HepG2 (cell line): ENCODE measurements around the gene KDM5A. TPM values are rescaled to one million over a fixed set of nuclear protein-coding genes. Genes with fewer than 3 reads are reported as not detected.

Experiments
- ATAC-seq: fragments of 200-7000 bp; cut with Tn5 transposase; 3 replicates; pipeline ENCODE4 v1.9.1; 2020; ENCODE audit warnings: mild to moderate bottlenecking, moderate library complexity
- BruUV-seq: library from RNA; stranded (reverse); fragments of 400-500 nt; replicated peaks from 2 replicates; lab custom pipeline; 2021; lab: Mats Ljungman, UMichigan
- CTCF ChIA-PET: fragments of 300-600 bp; formaldehyde crosslinking; extraction: SDS; loops from one replicate; lab custom pipeline; 2021; ENCODE audit warnings: low total read pairs, inconsistent platforms, low intra/inter-chr PET ratio; lab: Yijun Ruan, JAX
- POLR2A ChIA-PET: fragments of 350-600 bp; sonication (Branson Sonifier 250); formaldehyde crosslinking; loops from one replicate; lab custom pipeline; 2020; ENCODE audit warnings: antibody characterized with exemption, inconsistent platforms; lab: Yijun Ruan, JAX
- DNase-seq: peaks from one replicate; pipeline ENCODE4 v3.0.0-alpha.2; 2015; ENCODE audit warnings: low spot score
- FAIRE-seq: peaks from 3 replicates; lab custom pipeline; 2011; peaks lifted over from hg19 to GRCh38; lab: Jason Lieb, UNC
- H2AFZ ChIP-seq: one replicate; pipeline ENCODE4 v1.6.1; 2011; ENCODE audit warnings: low read length, inconsistent platforms
- H3K27ac ChIP-seq: fragments of 300-600 bp; 3 replicates; pipeline ENCODE4 v1.8.0; 2011; ENCODE audit warnings: mixed run types, mild to moderate bottlenecking, mixed read lengths, low read length, inconsistent platforms; ENCODE audit not compliant: insufficient read depth; ENCODE audit errors: extremely low read length
- H3K27me3 ChIP-seq, 2 experiments: fragments of 200-600 bp in 1 of 2; 2 replicates in 1 of 2; 3 replicates in 1 of 2; pipeline versions ENCODE4 v1.6.0 to v1.8.0; 2011; ENCODE audit warnings: low read length in 2 of 2, mild to moderate bottlenecking in 2 of 2, moderate library complexity in 2 of 2, inconsistent platforms in 1 of 2; ENCODE audit not compliant: insufficient read depth in 2 of 2, control insufficient read depth in 1 of 2
- H3K36me3 ChIP-seq, 2 experiments: fragments of 200-600 bp in 1 of 2; replicated peaks in 1 of 2; 2 replicates in 1 of 2; 3 replicates in 1 of 2; pipeline versions ENCODE4 v1.5.1 to v1.8.0; 2011; ENCODE audit warnings: low read length in 2 of 2, inconsistent platforms in 1 of 2; ENCODE audit not compliant: insufficient read depth in 2 of 2, control insufficient read depth in 1 of 2
- H3K4me1 ChIP-seq: 2 replicates; pipeline ENCODE4 v1.5.1; 2012; ENCODE audit warnings: low read length, inconsistent platforms; ENCODE audit not compliant: insufficient read depth
- H3K4me2 ChIP-seq: 2 replicates; pipeline ENCODE4 v1.6.0; 2011; ENCODE audit warnings: low read depth, low read length, inconsistent platforms
- H3K4me3 ChIP-seq, 3 experiments: fragments of 200-600 bp in 1 of 3; sonication (generic), shearing (Covaris generic) in 1 of 3; replicated peaks in 1 of 3; 2 replicates each; pipeline ENCODE4 v1.5.1; 2011 to 2016; ENCODE audit warnings: low read length in 3 of 3, inconsistent platforms in 2 of 3, low read depth in 2 of 3, mild to moderate bottlenecking in 2 of 3, control low read depth in 1 of 3, mixed read lengths in 1 of 3; ENCODE audit not compliant: insufficient read depth in 1 of 3
- H3K79me2 ChIP-seq: one replicate; pipeline ENCODE4 v1.6.1; 2011; ENCODE audit warnings: low read length, inconsistent platforms; ENCODE audit not compliant: insufficient read depth
- H3K9ac ChIP-seq: 2 replicates; pipeline ENCODE4 v1.6.0; 2011; ENCODE audit warnings: mild to moderate bottlenecking, low read depth, low read length, inconsistent platforms; ENCODE audit not compliant: insufficient read depth
- H3K9me3 ChIP-seq: 2 replicates; pipeline ENCODE4 v1.5.1; 2012; ENCODE audit warnings: mild to moderate bottlenecking, low read length
- H4K20me1 ChIP-seq: 2 replicates; pipeline ENCODE4 v1.6.0; 2011; ENCODE audit warnings: inconsistent platforms, mild to moderate bottlenecking, low read length, moderate library complexity; ENCODE audit not compliant: insufficient read depth
- ARHGAP35 ChIP-seq: sonication (generic); formaldehyde crosslinking; IDR thresholded peaks from 2 replicates; pipeline ENCODE4 v1.9.0; 2022; ENCODE audit warnings: mild to moderate bottlenecking, inconsistent platforms, moderate library complexity, missing genetic modification reagents, borderline replicate concordance
- ESRRA ChIP-seq: sonication (generic); formaldehyde crosslinking; IDR thresholded peaks from 2 replicates; pipeline ENCODE4 v1.5.1; 2020; ENCODE audit warnings: mild to moderate bottlenecking, low read depth, missing genetic modification reagents
- PCBP1 ChIP-seq: fragments of 200-400 bp; formaldehyde crosslinking; IDR thresholded peaks from 2 replicates; pipeline ENCODE4 v1.6.1; 2017; ENCODE audit warnings: mild to moderate bottlenecking, low read depth, low read length, borderline replicate concordance
- SALL1 ChIP-seq: sonication (generic); formaldehyde crosslinking; IDR thresholded peaks from 2 replicates; pipeline ENCODE4 v1.8.0; 2022; ENCODE audit warnings: mild to moderate bottlenecking, missing genetic modification reagents
- SCMH1 ChIP-seq: sonication (generic); formaldehyde crosslinking; IDR thresholded peaks from 2 replicates; pipeline ENCODE4 v1.9.0; 2021; ENCODE audit warnings: missing genetic modification reagents, mild to moderate bottlenecking, borderline replicate concordance
- SRSF4 ChIP-seq: fragments of 200-400 bp; formaldehyde crosslinking; IDR thresholded peaks from one replicate; pipeline ENCODE4 v1.6.1; 2018; ENCODE audit warnings: mild to moderate bottlenecking, low read depth, low read length, moderate library complexity; ENCODE audit not compliant: poor library complexity, severe bottlenecking
- U2AF2 ChIP-seq: fragments of 200-400 bp; formaldehyde crosslinking; IDR thresholded peaks from 2 replicates; pipeline ENCODE4 v1.6.1; 2017; ENCODE audit warnings: low read depth, mild to moderate bottlenecking, low read length
- XRCC5 ChIP-seq: fragments of 200-400 bp; formaldehyde crosslinking; optimal IDR thresholded peaks from 2 replicates; pipeline ENCODE3; 2017; ENCODE audit warnings: mild to moderate bottlenecking, low read length
- ZFP1 ChIP-seq: IDR thresholded peaks from 2 replicates; pipeline ENCODE4 v1.6.1; 2016
- ZNF234 ChIP-seq: sonication (generic); formaldehyde crosslinking; conservative IDR thresholded peaks from 2 replicates; pipeline ENCODE4 v1.5.1; 2020; ENCODE audit warnings: mild to moderate bottlenecking, missing genetic modification reagents
- ZNF816 ChIP-seq: sonication (generic); formaldehyde crosslinking; IDR thresholded peaks from 2 replicates; pipeline ENCODE4 v1.8.0; 2022; ENCODE audit warnings: missing genetic modification reagents, mild to moderate bottlenecking, borderline replicate concordance
- ZSCAN20 ChIP-seq: sonication (generic); formaldehyde crosslinking; IDR thresholded peaks from 2 replicates; pipeline ENCODE4 v1.4.0; 2020; ENCODE audit warnings: missing genetic modification reagents, mild to moderate bottlenecking, borderline replicate concordance
- WGBS: methylation state at CpG from one replicate; pipeline ENCODE4 v1.1.6; 2017; ENCODE audit warnings: low lambda C conversion rate; 5-methylcytosine and 5-hydroxymethylcytosine counted together
- in situ Hi-C: cut with HindIII; loops from 2 replicates; pipeline ENCODE4 v1.10.0; 2017; ENCODE audit warnings: low pct_unique_long_range_greater_than_20kb; ENCODE audit not compliant: extremely low pct_ligation_motif_present
- intact Hi-C: fragments of 100-400 bp; cut with micrococcal nuclease; formaldehyde crosslinking; loops from one replicate; pipeline ENCODE4 v1.10.0; 2022; ENCODE audit not compliant: unreplicated experiment
- polyA plus RNA-seq, 8 experiments: library from polyadenylated mRNA; depleted of rRNA in 3 of 8; stranded (reverse) in 7 of 8; unstranded in 1 of 8; fragments of >200 nt; fragmentation: Illumina TruSeq in 4 of 8; extraction: Trizol in 4 of 8; gene quantifications; 2 replicates each; pipeline versions ENCODE4 v1.2.1 to v1.2.3, GENCODE V29; 2011 to 2016; ENCODE audit warnings: low read depth in 4 of 8, missing spikeins in 1 of 8, mixed read lengths in 1 of 8; ENCODE audit not compliant: insufficient read depth in 1 of 8
- total RNA-seq, 5 experiments: library from RNA; depleted of rRNA; stranded (reverse); fragments of >200 nt; fragmentation: Illumina TruSeq; extraction: Trizol; gene quantifications; 2 replicates each; pipeline ENCODE4 v1.2.3, GENCODE V29; 2016; ENCODE audit warnings: low read depth in 1 of 5
- TF ChIP-seq, protein P1 (sequence below), 2 experiments: fragments of 450-650 bp in 1 of 2; sonication (generic) in 1 of 2; formaldehyde crosslinking; IDR thresholded peaks; 2 replicates each; pipeline versions ENCODE4 v1.5.0 to v1.8.0; 2020 to 2022; ENCODE audit warnings: mild to moderate bottlenecking in 1 of 2, missing genetic modification reagents in 1 of 2
- TF ChIP-seq, protein P2 (sequence below): sonication (generic); formaldehyde crosslinking; IDR thresholded peaks from 2 replicates; pipeline ENCODE4 v1.4.0; 2020; ENCODE audit warnings: missing genetic modification reagents, mild to moderate bottlenecking, borderline replicate concordance
- TF ChIP-seq, protein P3 (sequence below): sonication (generic); formaldehyde crosslinking; IDR thresholded peaks from 2 replicates; pipeline ENCODE4 v1.8.1; 2023; ENCODE audit warnings: mild to moderate bottlenecking, inconsistent platforms, moderate library complexity, missing genetic modification reagents, borderline replicate concordance

Gene KDM5A
- total and polyA plus RNA-seq, 2 of the 13 experiments (the other 11 are each of a cell fraction or from before 2014, with no cell fraction given): 12.0 to 29.2 TPM

DNA sequence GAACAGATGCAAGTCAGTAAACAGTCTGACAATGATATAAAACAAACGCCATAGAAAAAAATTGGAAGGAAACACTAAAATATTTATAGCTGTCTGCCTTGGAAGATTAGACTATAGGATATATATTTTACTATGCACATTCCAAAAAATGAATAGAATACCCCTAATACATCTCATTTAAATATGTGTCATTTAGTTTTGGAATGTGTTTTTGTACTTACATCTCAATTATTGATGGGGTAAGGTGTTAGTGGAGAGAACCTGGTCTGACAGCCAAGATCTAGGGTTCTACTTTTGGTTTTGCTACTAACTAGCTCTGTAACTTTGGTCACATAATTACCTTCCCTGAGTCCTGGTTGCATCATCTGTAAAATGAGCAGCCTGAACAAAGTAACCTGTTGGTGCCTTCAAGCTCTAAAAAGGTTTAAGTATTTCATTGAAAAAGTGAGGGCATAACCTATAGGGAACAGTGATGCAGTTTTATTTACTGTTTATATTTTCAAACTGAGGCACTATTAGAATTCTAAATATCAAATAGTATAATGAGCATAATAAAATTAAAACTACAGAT lies 97.9 kb downstream of the KDM5A start:
- H2AFZ ChIP-seq: no peak overlapping the region
- BruUV-seq: TSS peak; percentile 15
- FAIRE-seq (no peak), DNase-seq (no peak), ATAC-seq (no peak)
- no peak overlapping the region for H3K9ac ChIP-seq
- peaks cover 10 to 65% of the 10 kb centered on the region in 2 experiments for H3K36me3 ChIP-seq
- in situ Hi-C loops: no loop called here
- ChIA-PET POLR2A (no interaction called here), CTCF (no interaction called here)
- H3K9me3 ChIP-seq: no peaks in the 10 kb centered on the region
- H3K4me1 ChIP-seq: peaks cover 7% of the 10 kb centered on the region
- H3K4me2 ChIP-seq: no peak overlapping the region
- H4K20me1 ChIP-seq: no peaks in the 10 kb centered on the region
- WGBS: 98% methylated on average over 1 of the region's 1 CpG
- no peak overlapping the region for H3K27ac ChIP-seq
- H3K79me2 ChIP-seq: no peaks in the 10 kb centered on the region
- H3K27me3 ChIP-seq: no peaks in the 10 kb centered on the region
- H3K4me3 ChIP-seq: no peak overlapping the region
- TF ChIP-seq, protein P1, sequence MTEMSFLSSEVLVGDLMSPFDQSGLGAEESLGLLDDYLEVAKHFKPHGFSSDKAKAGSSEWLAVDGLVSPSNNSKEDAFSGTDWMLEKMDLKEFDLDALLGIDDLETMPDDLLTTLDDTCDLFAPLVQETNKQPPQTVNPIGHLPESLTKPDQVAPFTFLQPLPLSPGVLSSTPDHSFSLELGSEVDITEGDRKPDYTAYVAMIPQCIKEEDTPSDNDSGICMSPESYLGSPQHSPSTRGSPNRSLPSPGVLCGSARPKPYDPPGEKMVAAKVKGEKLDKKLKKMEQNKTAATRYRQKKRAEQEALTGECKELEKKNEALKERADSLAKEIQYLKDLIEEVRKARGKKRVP (CRISPR knock-in tag; IDR thresholded peaks at IDR 0.05): 0 out of 4 replicates have a peak, but pooled peaks of 1 of the 2 experiments have one; percentile 27
- TF ChIP-seq ESRRA (CRISPR knock-in tag) (no peak), ZSCAN20 (CRISPR knock-in tag) (no peak)
- intact Hi-C loops: no loop called here

DNA sequence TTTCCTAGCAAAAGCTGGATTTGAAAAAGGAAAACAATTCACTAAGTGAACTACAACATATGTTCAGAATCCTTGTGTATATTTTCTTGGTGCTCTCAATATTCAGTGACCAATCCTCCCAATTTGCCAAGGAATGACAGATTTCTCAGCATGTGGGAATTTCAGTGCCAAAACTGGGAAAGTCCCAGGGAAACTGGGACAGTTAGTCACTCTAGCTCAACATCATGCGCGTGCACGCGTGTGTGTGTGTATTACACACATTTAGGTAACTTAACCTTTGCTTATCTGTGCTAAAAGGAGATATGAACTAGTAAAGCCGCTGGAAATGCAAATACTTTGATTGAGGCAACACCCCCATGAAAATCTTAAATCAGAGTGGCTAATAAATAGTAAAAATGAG lies 100.4 kb downstream of the KDM5A start:
- Histone ChIP-seq H4K20me1 (no peaks in the 10 kb centered on the region), H3K36me3 (peaks cover 14 to 64% of the 10 kb centered on the region in 2 experiments), H3K9me3 (no peaks in the 10 kb centered on the region), H3K4me3 (no peak overlapping the region), H3K27me3 (no peaks in the 10 kb centered on the region), H3K9ac (no peak overlapping the region), H3K4me2 (no peak overlapping the region), H3K79me2 (no peaks in the 10 kb centered on the region), H2AFZ (no peak overlapping the region), H3K4me1 (peaks cover 7% of the 10 kb centered on the region), H3K27ac (no peak overlapping the region)
- in situ Hi-C loops (no loop called here), intact Hi-C loops (no loop called here)
- CTCF ChIA-PET: no interaction called here
- ATAC-seq (no peak), DNase-seq (no peak), FAIRE-seq (no peak)
- BruUV-seq: no TSS peak
- 94% methylated on average over 5 of the region's 5 CpGs for WGBS
- POLR2A ChIA-PET: no interaction called here
- TF ChIP-seq SALL1 (CRISPR knock-in tag) (no peak), ZNF816 (CRISPR knock-in tag) (no peak), SRSF4 (no peak), U2AF2 (no peak), ZFP1 (CRISPR knock-in tag) (no peak), ARHGAP35 (CRISPR knock-in tag) (no peak), ZNF234 (CRISPR knock-in tag) (no peak), XRCC5 (no peak), SCMH1 (CRISPR knock-in tag) (no peak), PCBP1 (no peak)
- TF ChIP-seq, protein P2, sequence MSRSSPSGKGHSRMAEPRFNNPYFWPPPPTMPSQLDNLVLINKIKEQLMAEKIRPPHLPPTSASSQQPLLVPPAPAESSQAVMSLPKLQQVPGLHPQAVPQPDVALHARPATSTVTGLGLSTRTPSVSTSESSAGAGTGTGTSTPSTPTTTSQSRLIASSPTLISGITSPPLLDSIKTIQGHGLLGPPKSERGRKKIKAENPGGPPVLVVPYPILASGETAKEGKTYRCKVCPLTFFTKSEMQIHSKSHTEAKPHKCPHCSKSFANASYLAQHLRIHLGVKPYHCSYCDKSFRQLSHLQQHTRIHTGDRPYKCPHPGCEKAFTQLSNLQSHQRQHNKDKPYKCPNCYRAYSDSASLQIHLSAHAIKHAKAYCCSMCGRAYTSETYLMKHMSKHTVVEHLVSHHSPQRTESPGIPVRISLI (CRISPR knock-in tag): no peak
- TF ChIP-seq, protein P3, sequence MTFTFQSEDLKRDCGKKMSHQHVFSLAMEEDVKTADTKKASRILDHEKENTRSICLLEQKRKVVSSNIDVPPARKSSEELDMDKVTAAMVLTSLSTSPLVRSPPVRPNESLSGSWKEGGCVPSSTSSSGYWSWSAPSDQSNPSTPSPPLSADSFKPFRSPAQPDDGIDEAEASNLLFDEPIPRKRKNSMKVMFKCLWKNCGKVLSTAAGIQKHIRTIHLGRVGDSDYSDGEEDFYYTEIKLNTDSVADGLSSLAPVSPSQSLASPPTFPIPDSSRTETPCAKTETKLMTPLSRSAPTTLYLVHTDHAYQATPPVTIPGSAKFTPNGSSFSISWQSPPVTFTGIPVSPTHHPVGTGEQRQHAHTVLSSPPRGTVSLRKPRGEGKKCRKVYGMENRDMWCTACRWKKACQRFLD (CRISPR knock-in tag): no peak
